C4-2B (cell line): Measurements from ENCODE around the gene GRK3.

Source experiments
- CTCF ChIP-seq: fragments of 450-650 bp; conservative IDR thresholded peaks from 2 replicates; pipeline ENCODE4 v1.5.1; 2017; ENCODE audit warnings: mild to moderate bottlenecking
- ZFX ChIP-seq: fragments of 450-650 bp; IDR thresholded peaks from 2 replicates; pipeline ENCODE4 v1.6.1; 2017

GRCh38 chr22:25711491-25711890 is 147.0 kb downstream of the GRK3 start:
- TF ChIP-seq CTCF (no peak), ZFX (no peak)
